K562 (cell line): ENCODE measurements around the gene GFI1. TPM values are rescaled to one million over a fixed set of nuclear protein-coding genes. Genes with fewer than 3 reads are reported as not detected.

ENCODE experiments used
- ASH1L ChIP-seq: fragments of 450-650 bp; IDR thresholded peaks from 2 replicates; pipeline ENCODE4 v1.6.1; 2018; ENCODE audit warnings: borderline replicate concordance, mild to moderate bottlenecking, low read depth; ENCODE audit not compliant: partially characterized antibody
- CBX1 ChIP-seq: sonication (generic); IDR thresholded peaks from 2 replicates; pipeline ENCODE4 v1.6.1; 2016; ENCODE audit warnings: antibody characterized with exemption, low read depth, mild to moderate bottlenecking
- DPF2 ChIP-seq: fragments of 450-650 bp; IDR thresholded peaks from 2 replicates; pipeline ENCODE4 v1.6.1; 2016
- MCM5 ChIP-seq: fragments of 450-650 bp; IDR thresholded peaks from 2 replicates; pipeline ENCODE4 v1.6.1; 2016; ENCODE audit warnings: low read depth
- MEF2D ChIP-seq: conservative IDR thresholded peaks from 2 replicates; pipeline ENCODE4 v1.6.1; 2016; ENCODE audit warnings: low read depth, missing genetic modification characterization, missing compliant biosample characterization
- NFIC ChIP-seq: fragments of 450-650 bp; IDR thresholded peaks from 2 replicates; pipeline ENCODE4 v1.6.1; 2017; ENCODE audit warnings: mild to moderate bottlenecking, inconsistent platforms
- NONO ChIP-seq, 2 experiments: fragments of 200-400 bp in 1 of 2; fragments of 450-650 bp in 1 of 2; formaldehyde crosslinking in 1 of 2; IDR thresholded peaks; 2 replicates each; pipeline ENCODE4 v1.6.1; 2017; ENCODE audit warnings: low read depth in 2 of 2, mild to moderate bottlenecking in 2 of 2, moderate library complexity in 2 of 2, low read length in 1 of 2
- TGIF2 ChIP-seq: sonication (generic); formaldehyde crosslinking; IDR thresholded peaks from 2 replicates; pipeline ENCODE4 v1.8.1; 2022; ENCODE audit warnings: mild to moderate bottlenecking, missing genetic modification reagents, moderate library complexity
- ZBED1 ChIP-seq: IDR thresholded peaks from 2 replicates; pipeline ENCODE4 v1.6.1; 2014
- ZFPM2 ChIP-seq: fragments of 250-450 bp; sonication (Bioruptor Pico); IDR thresholded peaks from 2 replicates; pipeline ENCODE4 v1.5.1; 2022; ENCODE audit warnings: mild to moderate bottlenecking
- ZNF12 ChIP-seq: sonication (generic); formaldehyde crosslinking; IDR thresholded peaks from 2 replicates; pipeline ENCODE4 v1.4.0; 2020; ENCODE audit warnings: mild to moderate bottlenecking, missing genetic modification reagents
- ZNF224 ChIP-seq: sonication (generic); formaldehyde crosslinking; IDR thresholded peaks from 2 replicates; pipeline ENCODE4 v1.8.0; 2022; ENCODE audit warnings: mild to moderate bottlenecking, missing genetic modification reagents
- ZNF24 ChIP-seq: fragments of 450-650 bp; IDR thresholded peaks from 2 replicates; pipeline ENCODE4 v1.6.1; 2016
- ZNF583 ChIP-seq: fragments of 250-450 bp; sonication (Bioruptor Pico); IDR thresholded peaks from 2 replicates; pipeline ENCODE4 v1.4.0; 2020
- polyA plus RNA-seq, 8 experiments: library from polyadenylated mRNA; depleted of rRNA in 4 of 8; stranded (reverse) in 5 of 8; unstranded in 3 of 8; fragments of >200 nt; fragmentation: Nextera tagmentation in 2 of 8; fragmentation: Illumina TruSeq in 1 of 8; extraction: Ambion mirVana in 2 of 8; extraction: Trizol in 1 of 8; gene quantifications; 2 replicates each; pipeline versions ENCODE4 v1.2.1 to v1.2.3, GENCODE V29; 2011 to 2014; ENCODE audit warnings: inconsistent platforms in 1 of 8, missing spikeins in 1 of 8
- total RNA-seq, 7 experiments: library from RNA; depleted of rRNA in 6 of 7; stranded (reverse); fragments of >200 nt in 6 of 7; fragmentation: Illumina TruSeq in 2 of 7; extraction: Trizol in 2 of 7; gene quantifications; 2 replicates each; pipeline versions ENCODE4 v1.2.1 to v1.2.3, GENCODE V29; 2011 to 2021; ENCODE audit warnings: low replicate concordance in 1 of 7
- TF ChIP-seq, protein P1 (sequence below): fragments of 250-450 bp; sonication (Bioruptor Pico); IDR thresholded peaks from 2 replicates; pipeline ENCODE4 v1.5.0; 2020; ENCODE audit warnings: mild to moderate bottlenecking, borderline replicate concordance
- TF ChIP-seq, protein P2 (sequence below): IDR thresholded peaks from 2 replicates; pipeline ENCODE4 v1.6.1; 2011; ENCODE audit not compliant: insufficient read length; ENCODE audit errors: extremely low read depth
- TF ChIP-seq, protein P3 (sequence below): fragments of 250-450 bp; sonication (Bioruptor Pico); IDR thresholded peaks from 2 replicates; pipeline ENCODE4 v1.5.0; 2021; ENCODE audit warnings: mild to moderate bottlenecking, moderate library complexity
- TF ChIP-seq, protein P4 (sequence below): IDR thresholded peaks from 3 replicates; pipeline ENCODE4 v1.6.1; 2011; ENCODE audit warnings: borderline replicate concordance, mild to moderate bottlenecking, moderate library complexity; ENCODE audit not compliant: insufficient read length; ENCODE audit errors: extremely low read depth
- TF ChIP-seq, protein P5 (sequence below): fragments of 250-450 bp; sonication (Bioruptor Pico); IDR thresholded peaks from 2 replicates; pipeline ENCODE4 v1.8.0; 2022; ENCODE audit warnings: inconsistent platforms

Gene GFI1
- total and polyA plus RNA-seq, 9 of the 15 experiments (the other 6 are each of a cell fraction or from before 2014, with no cell fraction given): 0.07 to 0.93 (median 0.46) TPM

DNA sequence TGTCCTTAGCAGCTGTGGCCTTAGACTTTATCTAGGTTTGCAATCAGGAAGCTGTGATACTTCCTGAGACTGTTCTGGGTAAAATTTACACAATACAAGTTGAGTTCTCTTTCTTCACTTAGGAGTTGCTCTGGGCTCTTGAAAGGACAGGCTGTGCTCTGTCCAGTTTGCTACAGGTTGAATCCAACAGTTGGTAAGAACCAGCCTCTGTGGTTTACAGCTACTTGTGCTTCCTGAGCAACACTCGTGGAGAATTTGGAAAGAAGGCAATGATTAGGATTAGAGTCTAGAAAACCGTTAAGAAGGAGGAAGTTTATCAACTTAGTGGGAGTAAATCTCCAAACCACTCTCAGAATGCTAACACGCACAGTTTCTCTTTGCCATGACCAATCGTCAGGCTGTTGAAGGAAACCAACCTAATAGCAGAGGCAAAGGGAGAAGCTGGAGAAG, 26.8 kb downstream of the GFI1 start (continued):
- TF ChIP-seq, protein P1, sequence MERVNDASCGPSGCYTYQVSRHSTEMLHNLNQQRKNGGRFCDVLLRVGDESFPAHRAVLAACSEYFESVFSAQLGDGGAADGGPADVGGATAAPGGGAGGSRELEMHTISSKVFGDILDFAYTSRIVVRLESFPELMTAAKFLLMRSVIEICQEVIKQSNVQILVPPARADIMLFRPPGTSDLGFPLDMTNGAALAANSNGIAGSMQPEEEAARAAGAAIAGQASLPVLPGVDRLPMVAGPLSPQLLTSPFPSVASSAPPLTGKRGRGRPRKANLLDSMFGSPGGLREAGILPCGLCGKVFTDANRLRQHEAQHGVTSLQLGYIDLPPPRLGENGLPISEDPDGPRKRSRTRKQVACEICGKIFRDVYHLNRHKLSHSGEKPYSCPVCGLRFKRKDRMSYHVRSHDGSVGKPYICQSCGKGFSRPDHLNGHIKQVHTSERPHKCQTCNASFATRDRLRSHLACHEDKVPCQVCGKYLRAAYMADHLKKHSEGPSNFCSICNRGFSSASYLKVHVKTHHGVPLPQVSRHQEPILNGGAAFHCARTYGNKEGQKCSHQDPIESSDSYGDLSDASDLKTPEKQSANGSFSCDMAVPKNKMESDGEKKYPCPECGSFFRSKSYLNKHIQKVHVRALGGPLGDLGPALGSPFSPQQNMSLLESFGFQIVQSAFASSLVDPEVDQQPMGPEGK (CRISPR knock-in tag): 0 out of 2 replicates have a peak, but pooled peaks have one; percentile 11
- no peak for TF ChIP-seq ASH1L
- TF ChIP-seq, protein P2, sequence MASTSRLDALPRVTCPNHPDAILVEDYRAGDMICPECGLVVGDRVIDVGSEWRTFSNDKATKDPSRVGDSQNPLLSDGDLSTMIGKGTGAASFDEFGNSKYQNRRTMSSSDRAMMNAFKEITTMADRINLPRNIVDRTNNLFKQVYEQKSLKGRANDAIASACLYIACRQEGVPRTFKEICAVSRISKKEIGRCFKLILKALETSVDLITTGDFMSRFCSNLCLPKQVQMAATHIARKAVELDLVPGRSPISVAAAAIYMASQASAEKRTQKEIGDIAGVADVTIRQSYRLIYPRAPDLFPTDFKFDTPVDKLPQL: no peak
- TF ChIP-seq ZNF24: peak; percentile 50; the same call in 1 of the 2 replicates
- no peak for TF ChIP-seq NFIC
- TF ChIP-seq MCM5: no peak
- TF ChIP-seq MEF2D (tag): no peak
- TF ChIP-seq, protein P3, sequence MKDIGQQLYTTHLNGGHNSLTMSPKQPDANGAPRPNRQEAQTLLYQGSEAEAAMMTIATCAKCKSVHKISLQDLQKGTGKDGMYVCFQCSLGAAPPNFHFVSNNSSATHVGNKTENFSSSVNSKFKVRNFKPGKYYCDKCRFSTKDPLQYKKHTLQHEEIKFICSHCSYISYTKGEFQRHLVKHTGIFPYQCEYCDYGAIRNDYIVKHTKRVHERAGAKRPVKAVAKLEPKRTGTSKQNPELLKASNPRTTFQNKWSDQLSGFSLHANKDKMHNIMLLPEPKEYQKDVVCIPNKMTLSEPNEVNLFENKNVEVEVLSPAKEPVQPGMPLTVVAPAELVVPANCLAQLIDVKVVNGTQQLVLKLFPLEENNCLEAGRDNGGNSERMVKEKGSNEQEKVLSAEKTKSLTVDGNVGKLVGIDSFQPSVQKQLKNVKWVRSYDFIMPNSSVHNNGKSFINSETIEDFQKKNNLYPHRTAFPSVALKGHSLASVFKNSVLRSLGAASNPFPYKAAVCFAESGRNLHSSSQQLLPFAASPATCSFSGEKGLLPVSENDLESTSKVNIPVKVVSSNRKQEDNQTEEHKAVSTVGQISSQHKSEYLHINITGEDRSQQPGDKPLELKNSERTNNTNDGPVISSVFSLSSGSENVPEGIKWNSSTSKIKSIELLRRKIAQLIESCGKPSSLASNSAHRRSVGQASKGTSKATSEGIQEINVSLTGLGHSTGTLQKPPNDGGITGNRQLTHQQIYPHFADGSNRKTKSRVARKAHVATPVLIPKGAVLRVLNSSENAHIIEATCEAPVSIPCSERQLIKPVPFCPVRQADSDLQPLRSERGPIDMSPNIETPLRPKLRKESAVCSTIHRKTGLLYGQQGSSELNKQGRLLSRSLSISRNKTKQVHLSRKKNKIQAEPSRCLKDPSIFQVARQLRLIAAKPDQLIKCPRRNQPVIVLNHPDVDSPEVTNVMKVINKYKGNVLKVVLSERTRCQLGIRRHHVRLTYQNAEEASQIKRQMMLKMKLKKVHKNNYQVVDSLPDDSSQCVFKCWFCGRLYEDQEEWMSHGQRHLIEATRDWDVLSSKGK (CRISPR knock-in tag): no peak
- TF ChIP-seq ZNF12 (CRISPR knock-in tag): no peak
- TF ChIP-seq CBX1: no peak
- TF ChIP-seq ZNF224: no peak
- TF ChIP-seq TGIF2 (CRISPR knock-in tag): no peak
- TF ChIP-seq, protein P4, sequence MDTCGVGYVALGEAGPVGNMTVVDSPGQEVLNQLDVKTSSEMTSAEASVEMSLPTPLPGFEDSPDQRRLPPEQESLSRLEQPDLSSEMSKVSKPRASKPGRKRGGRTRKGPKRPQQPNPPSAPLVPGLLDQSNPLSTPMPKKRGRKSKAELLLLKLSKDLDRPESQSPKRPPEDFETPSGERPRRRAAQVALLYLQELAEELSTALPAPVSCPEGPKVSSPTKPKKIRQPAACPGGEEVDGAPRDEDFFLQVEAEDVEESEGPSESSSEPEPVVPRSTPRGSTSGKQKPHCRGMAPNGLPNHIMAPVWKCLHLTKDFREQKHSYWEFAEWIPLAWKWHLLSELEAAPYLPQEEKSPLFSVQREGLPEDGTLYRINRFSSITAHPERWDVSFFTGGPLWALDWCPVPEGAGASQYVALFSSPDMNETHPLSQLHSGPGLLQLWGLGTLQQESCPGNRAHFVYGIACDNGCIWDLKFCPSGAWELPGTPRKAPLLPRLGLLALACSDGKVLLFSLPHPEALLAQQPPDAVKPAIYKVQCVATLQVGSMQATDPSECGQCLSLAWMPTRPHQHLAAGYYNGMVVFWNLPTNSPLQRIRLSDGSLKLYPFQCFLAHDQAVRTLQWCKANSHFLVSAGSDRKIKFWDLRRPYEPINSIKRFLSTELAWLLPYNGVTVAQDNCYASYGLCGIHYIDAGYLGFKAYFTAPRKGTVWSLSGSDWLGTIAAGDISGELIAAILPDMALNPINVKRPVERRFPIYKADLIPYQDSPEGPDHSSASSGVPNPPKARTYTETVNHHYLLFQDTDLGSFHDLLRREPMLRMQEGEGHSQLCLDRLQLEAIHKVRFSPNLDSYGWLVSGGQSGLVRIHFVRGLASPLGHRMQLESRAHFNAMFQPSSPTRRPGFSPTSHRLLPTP: no peak
- TF ChIP-seq ZNF583: no peak
- no peak for TF ChIP-seq ZBED1
- no peak for TF ChIP-seq ZFPM2 (CRISPR knock-in tag)
- TF ChIP-seq, protein P5, sequence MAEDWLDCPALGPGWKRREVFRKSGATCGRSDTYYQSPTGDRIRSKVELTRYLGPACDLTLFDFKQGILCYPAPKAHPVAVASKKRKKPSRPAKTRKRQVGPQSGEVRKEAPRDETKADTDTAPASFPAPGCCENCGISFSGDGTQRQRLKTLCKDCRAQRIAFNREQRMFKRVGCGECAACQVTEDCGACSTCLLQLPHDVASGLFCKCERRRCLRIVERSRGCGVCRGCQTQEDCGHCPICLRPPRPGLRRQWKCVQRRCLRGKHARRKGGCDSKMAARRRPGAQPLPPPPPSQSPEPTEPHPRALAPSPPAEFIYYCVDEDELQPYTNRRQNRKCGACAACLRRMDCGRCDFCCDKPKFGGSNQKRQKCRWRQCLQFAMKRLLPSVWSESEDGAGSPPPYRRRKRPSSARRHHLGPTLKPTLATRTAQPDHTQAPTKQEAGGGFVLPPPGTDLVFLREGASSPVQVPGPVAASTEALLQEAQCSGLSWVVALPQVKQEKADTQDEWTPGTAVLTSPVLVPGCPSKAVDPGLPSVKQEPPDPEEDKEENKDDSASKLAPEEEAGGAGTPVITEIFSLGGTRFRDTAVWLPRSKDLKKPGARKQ (CRISPR knock-in tag): no peak
- no peak for TF ChIP-seq NONO (IDR thresholded peaks at IDR 0.05; ENCODE audit: low read depth in 2 of 2, low read length in 1 of 2)
- no peak for TF ChIP-seq DPF2
